ENCODE results near the gene USP40. TPM values are rescaled to one million over a fixed set of nuclear protein-coding genes. Genes with fewer than 3 reads are reported as not detected.

The USP40 gene
- total and polyA plus RNA-seq, 2 of the 8 experiments (the other 6 are each of a cell fraction or from before 2014, with no cell fraction given): 12.0 to 15.7 TPM

DNA sequence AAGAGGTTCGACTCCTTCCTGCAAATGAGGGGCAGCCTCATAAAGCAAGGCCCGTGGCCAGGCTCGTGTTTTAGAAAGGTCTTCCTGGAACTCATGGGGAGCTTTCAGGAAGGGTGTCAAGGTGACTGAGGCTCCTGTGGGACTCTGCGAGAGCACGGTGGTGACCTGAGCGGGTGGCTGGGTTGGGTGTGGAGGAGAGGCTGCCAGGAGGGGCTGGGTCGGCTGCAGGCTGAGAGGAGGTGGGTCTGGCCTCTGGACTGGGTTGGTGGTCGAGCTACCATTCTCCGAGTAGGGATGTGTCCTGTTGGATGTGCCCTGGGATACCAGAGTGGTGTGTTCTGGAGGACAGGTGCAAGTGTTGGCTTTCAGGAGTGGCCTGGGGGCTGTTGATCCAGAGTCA is 125.9 kb downstream of the USP40 start (continued):
- no peak for TF ChIP-seq SAP30 (IDR thresholded peaks at IDR 0.05; ENCODE audit: insufficient read depth, insufficient replicate concordance, low read length)
- no peak for TF ChIP-seq JUND (IDR thresholded peaks at IDR 0.05; ENCODE audit: low read length)
- TF ChIP-seq TEAD4 (IDR thresholded peaks at IDR 0.05; ENCODE audit: low read depth, low read length): no peak
- TF ChIP-seq ZNF274 (IDR thresholded peaks at IDR 0.05; ENCODE audit: borderline replicate concordance, extremely low read depth, low read length): no peak
